HG03066 (cell line): ENCODE results near the gene TNPO3.
"Not testable (repeated sequence)": the region's sequence is repeated elsewhere in the genome, so short reads cannot be mapped to it uniquely, and the experiment has no call there.

ENCODE experiments used
- ATAC-seq: cut with Tn5 transposase; IDR thresholded peaks from one replicate; pipeline ENCODE4 v1.9.1; 2021; ENCODE audit warnings: low read depth; ENCODE audit not compliant: unreplicated experiment

Gene TNPO3

DNA sequence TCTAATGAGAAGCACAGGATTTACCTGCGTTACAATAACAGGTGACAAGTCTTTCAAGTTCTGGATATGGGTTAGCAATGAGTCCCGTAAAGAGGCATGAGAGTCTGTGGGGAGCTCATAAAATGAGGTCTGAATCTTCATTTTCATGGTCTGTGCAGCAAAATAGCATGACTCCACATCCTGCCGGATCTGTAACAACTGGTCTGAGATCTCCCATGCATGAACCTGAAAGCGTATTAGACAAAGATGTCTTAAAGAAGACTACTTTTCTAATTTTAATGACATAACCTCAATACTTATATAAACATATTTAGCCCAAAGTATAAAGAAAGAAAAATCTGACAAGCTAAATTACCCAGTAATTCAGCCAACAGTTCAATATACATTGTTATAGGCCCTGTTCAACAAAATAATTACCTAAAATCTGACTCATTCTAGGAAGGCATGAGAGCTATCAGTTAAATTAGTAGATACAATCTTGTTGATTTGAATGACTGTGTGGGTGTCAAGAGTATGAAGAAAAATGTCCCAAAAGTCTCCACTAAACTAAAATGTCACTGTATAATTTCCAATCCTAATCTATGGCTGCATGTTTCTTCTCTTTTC is 36.9 kb downstream of the TNPO3 start:
- ATAC-seq = peak; percentile 86

GRCh38 chr7:129017264-129017663 is 37.6 kb downstream of the TNPO3 start:
- ATAC-seq = no peak

DNA sequence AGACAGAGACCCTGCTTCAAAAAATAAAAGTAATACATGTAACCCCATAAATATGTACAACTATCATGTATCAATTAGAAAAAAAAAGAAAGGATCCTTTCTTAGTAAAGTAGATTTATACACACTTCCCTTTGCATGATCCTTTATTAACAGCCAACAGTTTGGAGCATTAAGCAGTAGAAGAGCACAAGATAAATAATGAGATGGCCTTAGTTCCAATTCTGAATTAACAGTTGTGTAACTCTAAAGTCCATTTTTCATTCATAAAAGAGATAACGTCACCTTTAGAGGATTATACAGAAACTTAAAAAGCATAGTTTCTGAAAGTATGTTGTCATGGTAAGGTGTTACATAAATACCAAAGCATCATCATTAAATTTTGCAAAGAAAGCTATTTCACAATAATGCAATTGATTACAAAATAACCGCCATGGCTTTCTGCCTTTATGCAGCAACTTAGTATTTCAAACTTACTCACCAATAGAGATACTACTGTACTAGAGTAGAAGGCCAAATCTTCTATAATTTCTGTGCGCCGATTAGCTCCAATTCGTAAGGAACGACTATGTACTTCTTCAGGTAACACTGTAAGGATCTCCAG is 40.3 kb downstream of the TNPO3 start:
- no peak for ATAC-seq

GRCh38 chr7:129013048-129013724 is 41.7 kb downstream of the TNPO3 start:
- no peak for ATAC-seq

GRCh38 chr7:129012641-129013040 is 42.3 kb downstream of the TNPO3 start:
- no peak for ATAC-seq

GRCh38 chr7:129010075-129010474 is 44.8 kb downstream of the TNPO3 start:
- no peak for ATAC-seq

GRCh38 chr7:129009437-129009836 is 45.5 kb downstream of the TNPO3 start:
- peak; percentile 63 for ATAC-seq

DNA sequence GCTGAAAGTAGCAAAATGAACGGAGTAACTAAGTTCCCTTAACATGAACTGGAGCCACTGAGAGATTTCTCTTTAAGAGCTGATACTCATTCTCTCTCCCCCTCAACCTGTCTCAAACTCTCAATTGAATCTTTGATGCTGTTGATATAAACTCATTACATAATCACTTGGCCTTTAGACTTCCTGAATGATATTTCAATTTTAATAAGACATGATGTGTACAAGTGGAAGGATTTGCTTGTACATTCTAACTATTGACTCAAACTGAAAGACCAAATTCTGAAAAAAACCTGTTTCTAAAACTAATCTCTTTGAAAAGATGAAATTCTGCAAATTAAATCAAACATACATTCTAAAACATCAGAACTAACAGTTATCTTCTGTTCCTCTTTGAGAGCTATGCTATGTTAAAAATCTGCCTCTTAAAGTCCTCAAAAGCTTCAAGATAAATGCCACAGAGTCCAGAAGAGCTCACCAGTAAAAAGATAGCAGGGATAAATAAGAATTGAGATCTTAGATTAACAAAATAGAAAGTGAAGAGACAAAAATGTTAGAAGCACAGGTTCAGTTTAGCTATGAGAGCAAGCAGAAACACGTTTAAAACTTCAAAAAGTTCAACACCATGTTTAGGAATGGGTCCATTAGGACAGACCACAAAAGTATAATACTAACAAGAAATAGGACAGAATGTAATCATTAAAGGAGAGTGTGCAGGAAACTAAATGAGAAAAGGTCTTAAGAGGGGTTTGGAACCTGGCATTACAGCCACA is 46.1 kb downstream of the TNPO3 start:
- ATAC-seq = peak; percentile 23

GRCh38 chr7:129007572-129007971 is 47.3 kb downstream of the TNPO3 start:
- no peak for ATAC-seq

DNA sequence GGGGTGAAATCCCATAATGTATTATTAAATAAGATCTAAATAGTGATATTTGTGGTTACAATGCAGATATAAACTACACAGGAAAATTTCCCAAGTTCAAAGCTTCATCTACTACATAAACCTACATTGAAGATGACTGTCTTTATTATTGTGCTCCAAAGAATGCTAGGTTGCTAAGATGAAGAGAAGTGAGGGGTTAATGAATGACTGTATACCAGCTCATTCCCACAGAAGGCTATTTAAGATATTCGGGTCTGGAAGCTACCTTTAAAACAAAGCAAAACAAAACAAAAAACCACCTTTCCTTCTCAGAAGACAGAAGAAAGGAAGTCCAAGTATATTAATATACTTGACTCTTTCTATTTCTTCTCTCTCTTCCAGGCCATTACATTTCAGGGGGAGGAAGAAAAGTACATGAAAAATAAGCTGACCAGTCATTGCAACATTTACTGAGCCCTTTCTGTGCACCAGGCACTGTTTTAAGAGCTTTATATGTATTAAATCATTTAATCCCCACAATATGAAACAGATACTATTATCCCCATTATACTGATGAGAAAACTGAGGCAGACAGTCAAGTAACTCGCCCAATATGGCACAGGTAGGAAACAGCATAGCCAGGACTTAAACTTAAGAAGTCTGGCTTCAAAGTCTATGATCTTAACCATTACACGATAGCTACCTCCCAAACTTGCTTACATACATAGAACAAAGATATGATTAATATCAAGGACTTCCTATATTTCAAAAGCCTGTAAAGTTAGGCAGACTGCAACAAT is 48.1 kb downstream of the TNPO3 start:
- no peak for ATAC-seq

DNA sequence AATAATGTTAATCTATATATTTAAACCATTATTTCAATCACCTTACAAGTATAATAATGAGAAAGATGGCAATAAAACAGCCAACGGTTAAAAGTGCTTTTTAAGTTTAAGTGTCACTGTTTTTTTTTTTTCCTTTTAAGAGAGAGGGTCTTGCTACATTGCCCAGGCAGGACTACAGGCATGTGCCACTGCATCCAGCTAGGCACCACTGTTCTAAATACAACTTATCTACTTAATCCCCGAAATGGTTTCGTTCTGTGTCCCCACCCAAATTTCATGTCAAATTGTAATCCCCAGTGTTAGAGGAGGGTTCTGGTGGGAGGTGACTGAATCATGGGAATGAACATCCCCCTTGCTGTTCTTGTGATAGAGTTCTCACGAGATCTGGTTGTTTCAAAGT is 49.7 kb downstream of the TNPO3 start:
- no peak for ATAC-seq

DNA sequence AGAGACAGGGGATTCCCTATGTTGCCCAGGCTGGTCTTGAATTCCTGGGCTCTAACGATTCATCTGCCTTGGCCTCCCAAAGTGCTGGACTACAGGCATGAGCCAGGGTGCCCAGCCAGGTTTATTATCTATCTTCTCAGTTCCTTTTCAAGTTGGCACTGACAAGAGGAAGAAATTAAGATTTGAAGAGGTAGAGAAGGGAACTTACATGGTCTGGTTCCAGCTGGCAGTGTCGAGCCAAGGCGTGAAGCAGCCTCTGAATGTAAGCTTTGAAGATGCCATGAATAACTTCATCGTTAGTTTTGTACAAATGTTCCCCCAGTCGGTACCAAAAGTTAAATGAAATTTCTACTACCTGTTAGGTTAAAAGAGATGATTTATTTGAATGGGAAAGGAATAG is 57.7 kb downstream of the TNPO3 start:
- ATAC-seq = no peak

GRCh38 chr7:128994560-128994959 is 60.4 kb downstream of the TNPO3 start:
- ATAC-seq = not testable (repeated sequence)

GRCh38 chr7:128993419-128993818 is 61.5 kb downstream of the TNPO3 start:
- no peak for ATAC-seq

GRCh38 chr7:128989961-128990360 is 65.0 kb downstream of the TNPO3 start:
- no peak for ATAC-seq

DNA sequence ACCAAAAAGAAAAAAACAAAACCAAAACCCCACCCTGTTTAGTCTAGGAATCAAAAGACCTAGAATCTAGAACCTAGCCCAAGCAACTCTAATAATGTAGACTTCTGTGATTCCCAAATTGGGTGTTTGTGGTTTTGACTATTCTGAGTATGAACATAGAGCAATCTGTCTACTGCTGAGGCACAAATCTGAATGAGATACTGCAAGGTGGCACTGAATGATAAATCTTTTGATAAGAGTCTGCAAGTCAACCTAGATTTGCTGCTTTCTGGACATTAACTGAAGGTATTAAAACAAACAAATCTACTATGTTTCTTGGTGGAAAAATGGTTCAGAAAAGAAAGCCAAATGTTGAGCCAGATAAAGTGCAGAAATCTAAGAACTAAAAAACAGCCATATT is 66.5 kb downstream of the TNPO3 start:
- no peak for ATAC-seq

DNA sequence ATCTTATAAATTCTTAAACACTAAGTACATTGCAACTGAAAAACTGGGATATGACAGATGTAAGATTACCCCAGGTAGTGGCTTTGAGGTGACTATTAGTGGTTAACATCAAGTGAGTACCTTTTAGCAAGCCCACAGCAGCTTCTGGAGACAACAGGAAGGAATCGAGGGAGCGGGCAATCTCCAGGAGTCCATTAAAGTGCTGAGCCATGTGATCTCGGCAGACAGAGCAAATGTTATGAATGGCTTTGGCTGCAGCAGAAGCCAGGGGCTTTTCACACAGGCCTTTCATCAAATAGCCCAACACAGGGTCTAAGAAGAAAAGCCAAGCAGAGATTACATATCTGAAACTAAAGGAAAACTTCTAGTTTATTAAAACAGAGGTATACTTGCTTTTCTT is 68.3 kb downstream of the TNPO3 start:
- no peak for ATAC-seq

DNA sequence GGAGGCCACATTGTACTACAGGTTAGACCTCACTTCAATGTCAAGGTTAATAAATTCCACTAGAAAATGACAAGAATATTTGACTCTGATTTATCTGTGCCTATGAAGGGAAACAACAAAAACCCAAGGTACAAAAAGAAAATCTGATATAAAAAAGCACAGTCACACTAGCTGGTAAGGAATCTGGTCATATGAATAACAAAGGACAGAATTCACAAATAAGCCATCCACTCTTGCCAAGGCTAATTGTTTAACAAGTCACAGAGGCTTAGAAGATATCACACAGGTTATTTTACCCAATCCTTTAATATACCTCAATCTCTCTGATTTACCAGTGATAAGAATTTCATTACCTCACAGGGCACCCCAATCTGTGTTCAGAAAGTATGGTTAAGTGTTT is 69.3 kb downstream of the TNPO3 start:
- no peak for ATAC-seq

- no peak for ATAC-seq
Observed at GRCh38 chr7:128982105-128982504, 72.8 kb downstream of the TNPO3 start.

- ATAC-seq = no peak
Observed at GRCh38 chr7:128974241-128974934, 80.5 kb downstream of the TNPO3 start.
